ENCODE data around the gene PREX1. TPM values are rescaled to one million over a fixed set of nuclear protein-coding genes. Genes with fewer than 3 reads are reported as not detected.

PREX1 gene
- total and polyA plus RNA-seq, 12 donors, result 10.1 to 85.1 (median 42.9) TPM

GRCh38 chr20:48681201-48681872, 146.5 kb downstream of the PREX1 start:
- TF ChIP-seq POLR2A (IDR thresholded peaks at IDR 0.05), result no peak
- H3K36me3 ChIP-seq (replicated peaks in 1 of 2), result peaks cover 0 to 20% of the 10 kb centered on the region in 2 donors
- no peaks in the 10 kb centered on the region for H3K27me3 ChIP-seq
- H3K4me1 ChIP-seq (replicated peaks in 1 of 2), result peaks cover 31 to 66% of the 10 kb centered on the region in 2 donors
- WGBS, 4 donors, result 73 to 97% (median 75%) methylated on average over 6 of the region's 6 CpGs
- no peak overlapping the region for H3K4me3 ChIP-seq
- no peaks in the 10 kb centered on the region for H3K9me3 ChIP-seq (replicated peaks in 1 of 3)
- intact Hi-C loops (cut with DNase I), result no loop called here
- H3K27ac ChIP-seq, result peak overlapping the region in 3 of 5 donors; percentile 64 to 88 (median 77)
- DNase-seq, result no peak

GRCh38 chr20:48680650-48681049, 147.1 kb downstream of the PREX1 start:
- Histone ChIP-seq H3K27me3 (no peaks in the 10 kb centered on the region), H3K4me3 (no peak overlapping the region), H3K36me3 (replicated peaks in 1 of 2) (peaks cover 0 to 27% of the 10 kb centered on the region in 2 donors), H3K4me1 (replicated peaks in 1 of 2) (peaks cover 26 to 59% of the 10 kb centered on the region in 2 donors), H3K9me3 (replicated peaks in 1 of 3) (no peaks in the 10 kb centered on the region), H3K27ac (peak overlapping the region in 2 of 5 donors; percentile 46 to 77)
- DNase-seq, result peak in 6 of 7 donors; percentile 64 to 86 (median 72)
- no peak for TF ChIP-seq POLR2A (IDR thresholded peaks at IDR 0.05)
- TF ChIP-seq, protein P1, sequence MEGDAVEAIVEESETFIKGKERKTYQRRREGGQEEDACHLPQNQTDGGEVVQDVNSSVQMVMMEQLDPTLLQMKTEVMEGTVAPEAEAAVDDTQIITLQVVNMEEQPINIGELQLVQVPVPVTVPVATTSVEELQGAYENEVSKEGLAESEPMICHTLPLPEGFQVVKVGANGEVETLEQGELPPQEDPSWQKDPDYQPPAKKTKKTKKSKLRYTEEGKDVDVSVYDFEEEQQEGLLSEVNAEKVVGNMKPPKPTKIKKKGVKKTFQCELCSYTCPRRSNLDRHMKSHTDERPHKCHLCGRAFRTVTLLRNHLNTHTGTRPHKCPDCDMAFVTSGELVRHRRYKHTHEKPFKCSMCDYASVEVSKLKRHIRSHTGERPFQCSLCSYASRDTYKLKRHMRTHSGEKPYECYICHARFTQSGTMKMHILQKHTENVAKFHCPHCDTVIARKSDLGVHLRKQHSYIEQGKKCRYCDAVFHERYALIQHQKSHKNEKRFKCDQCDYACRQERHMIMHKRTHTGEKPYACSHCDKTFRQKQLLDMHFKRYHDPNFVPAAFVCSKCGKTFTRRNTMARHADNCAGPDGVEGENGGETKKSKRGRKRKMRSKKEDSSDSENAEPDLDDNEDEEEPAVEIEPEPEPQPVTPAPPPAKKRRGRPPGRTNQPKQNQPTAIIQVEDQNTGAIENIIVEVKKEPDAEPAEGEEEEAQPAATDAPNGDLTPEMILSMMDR (IDR thresholded peaks at IDR 0.05), result no peak
- intact Hi-C loops (cut with DNase I), result no loop called here
- 40 to 63% (median 51%) methylated on average over 7 of the region's 7 CpGs for WGBS, 4 donors

- no peak overlapping the region for H3K4me3 ChIP-seq
- H3K4me1 ChIP-seq (replicated peaks in 1 of 2), result peaks cover 25 to 49% of the 10 kb centered on the region in 2 donors
- peaks cover 0 to 30% of the 10 kb centered on the region in 2 donors for H3K36me3 ChIP-seq (replicated peaks in 1 of 2)
- DNase-seq, result peak in 3 of 7 donors; percentile 60 to 80 (median 68)
- no peaks in the 10 kb centered on the region for H3K9me3 ChIP-seq (replicated peaks in 1 of 3)
- TF ChIP-seq, protein P1 (IDR thresholded peaks at IDR 0.05), result no peak
- TF ChIP-seq POLR2A (IDR thresholded peaks at IDR 0.05), result no peak
- 63 to 83% (median 78%) methylated on average over 14 of the region's 14 CpGs for WGBS, 4 donors
- H3K27me3 ChIP-seq, result no peaks in the 10 kb centered on the region
- intact Hi-C loops (cut with DNase I), result no loop called here
- peak overlapping the region in 1 of 5 donors; percentile 77 for H3K27ac ChIP-seq
Observed at GRCh38 chr20:48679599-48679998, 148.2 kb downstream of the PREX1 start.

- peaks cover 0 to 30% of the 10 kb centered on the region in 2 donors for H3K36me3 ChIP-seq (replicated peaks in 1 of 2)
- no peaks in the 10 kb centered on the region for H3K9me3 ChIP-seq (replicated peaks in 1 of 3)
- DNase-seq, result no peak
- intact Hi-C loops (cut with DNase I), result no loop called here
- H3K4me1 ChIP-seq (replicated peaks in 1 of 2), result peaks cover 20 to 43% of the 10 kb centered on the region in 2 donors
- no peak overlapping the region for H3K4me3 ChIP-seq
- WGBS, 4 donors, result 86 to 95% (median 93%) methylated on average over 3 of the region's 3 CpGs
- H3K27ac ChIP-seq, result no peak overlapping the region
- no peak for TF ChIP-seq POLR2A (IDR thresholded peaks at IDR 0.05)
- TF ChIP-seq, protein P1 (IDR thresholded peaks at IDR 0.05), result no peak
- H3K27me3 ChIP-seq, result no peaks in the 10 kb centered on the region
Observed at GRCh38 chr20:48679011-48679410, 148.8 kb downstream of the PREX1 start.

GRCh38 chr20:48678421-48678820, 149.4 kb downstream of the PREX1 start:
- H3K36me3 ChIP-seq (replicated peaks in 1 of 2), result peaks cover 0 to 27% of the 10 kb centered on the region in 2 donors
- intact Hi-C loops (cut with DNase I), result no loop called here
- no peaks in the 10 kb centered on the region for H3K27me3 ChIP-seq
- no peak overlapping the region for H3K4me3 ChIP-seq
- DNase-seq, result no peak
- H3K9me3 ChIP-seq (replicated peaks in 1 of 3), result no peaks in the 10 kb centered on the region
- peaks cover 19 to 37% of the 10 kb centered on the region in 2 donors for H3K4me1 ChIP-seq (replicated peaks in 1 of 2)
- H3K27ac ChIP-seq, result no peak overlapping the region
- 78 to 91% (median 86%) methylated on average over 5 of the region's 5 CpGs for WGBS, 4 donors
- TF ChIP-seq POLR2A (IDR thresholded peaks at IDR 0.05), result no peak
- TF ChIP-seq, protein P1 (IDR thresholded peaks at IDR 0.05), result no peak

All from adrenal gland (tissue), 12 donors.